Neural progenitor cell (in vitro differentiated cells): ENCODE results near the gene LURAP1L. TPM values are rescaled to one million over a fixed set of nuclear protein-coding genes. Genes with fewer than 3 reads are reported as not detected.

Experiments used
- DNase-seq: peaks from one replicate; pipeline ENCODE4 v3.0.0-alpha.2; 2016; ENCODE audit warnings: low spot score
- H2AFZ ChIP-seq: fragments of 200-600 bp; sonication (generic); replicated peaks from 2 replicates; pipeline ENCODE4 v1.6.1; 2016; ENCODE audit warnings: antibody characterized with exemption
- H3F3A ChIP-seq: fragments of 200-600 bp; sonication (generic); 2 replicates; pipeline ENCODE4 v1.6.1; 2016; ENCODE audit warnings: antibody characterized with exemption, low read depth
- H3K27ac ChIP-seq: fragments of 200-600 bp; sonication (generic); 2 replicates; pipeline ENCODE4 v1.5.1; 2016; ENCODE audit warnings: mild to moderate bottlenecking
- H3K27me3 ChIP-seq: fragments of 200-600 bp; sonication (generic); 2 replicates; pipeline ENCODE4 v1.6.1; 2016; ENCODE audit warnings: mild to moderate bottlenecking, moderate library complexity
- H3K36me3 ChIP-seq: fragments of 200-600 bp; sonication (generic); 2 replicates; pipeline ENCODE4 v1.5.1; 2016
- H3K4me1 ChIP-seq: fragments of 200-600 bp; sonication (generic); 2 replicates; pipeline ENCODE4 v1.6.1; 2016; ENCODE audit warnings: mixed run types
- H3K4me2 ChIP-seq: fragments of 200-600 bp; sonication (generic); 2 replicates; pipeline ENCODE4 v1.6.1; 2016
- H3K4me3 ChIP-seq: fragments of 200-600 bp; sonication (generic); 2 replicates; pipeline ENCODE4 v1.5.1; 2016
- H3K79me2 ChIP-seq: fragments of 200-600 bp; sonication (generic); 2 replicates; pipeline ENCODE4 v1.6.1; 2016; ENCODE audit warnings: low read depth
- H3K9ac ChIP-seq: fragments of 200-600 bp; sonication (generic); 2 replicates; pipeline ENCODE4 v1.6.1; 2016
- H3K9me3 ChIP-seq: fragments of 200-600 bp; sonication (generic); 2 replicates; pipeline ENCODE4 v1.5.1; 2016; ENCODE audit warnings: low read depth
- H4K20me1 ChIP-seq: fragments of 200-600 bp; sonication (generic); 2 replicates; pipeline ENCODE4 v1.6.1; 2016; ENCODE audit warnings: low read depth
- H3K27ac Mint-ChIP-seq: 3 replicates; pipeline ENCODE4 v1.8.0; 2021; ENCODE audit warnings: mixed read lengths
- H3K27me3 Mint-ChIP-seq: 2 replicates; pipeline ENCODE4 v1.8.0; 2022; ENCODE audit warnings: low read depth, mild to moderate bottlenecking, inconsistent platforms, moderate library complexity, mixed read lengths; ENCODE audit not compliant: insufficient read depth
- H3K36me3 Mint-ChIP-seq: 3 replicates; pipeline ENCODE4 v1.8.0; 2021; ENCODE audit warnings: mixed read lengths
- H3K4me1 Mint-ChIP-seq: 3 replicates; pipeline ENCODE4 v1.8.0; 2021; ENCODE audit warnings: mixed read lengths
- H3K4me3 Mint-ChIP-seq: 3 replicates; pipeline ENCODE4 v1.8.0; 2021; ENCODE audit warnings: mild to moderate bottlenecking, moderate library complexity, mixed read lengths
- H3K9me3 Mint-ChIP-seq: 3 replicates; pipeline ENCODE4 v1.8.0; 2020; ENCODE audit warnings: mixed read lengths
- CTCF ChIP-seq: fragments of 200-600 bp; sonication (generic); IDR thresholded peaks from 2 replicates; pipeline ENCODE4 v1.5.1; 2017; ENCODE audit warnings: antibody characterized with exemption, mild to moderate bottlenecking
- EZH2 ChIP-seq: fragments of 200-600 bp; sonication (generic); IDR thresholded peaks from 2 replicates; pipeline ENCODE4 v1.6.1; 2017; ENCODE audit warnings: antibody characterized with exemption, mild to moderate bottlenecking, moderate library complexity
- EZH2phosphoT487 ChIP-seq: fragments of 200-600 bp; sonication (generic); IDR thresholded peaks from 2 replicates; pipeline ENCODE4 v1.6.1; 2017; ENCODE audit warnings: antibody characterized with exemption
- total RNA-seq: library from RNA; depleted of rRNA; stranded (reverse); fragments of >200 nt; gene quantifications from 2 replicates; pipeline ENCODE4 v1.2.3, GENCODE V29; 2015; ENCODE audit warnings: low replicate concordance

Gene LURAP1L
- total RNA-seq, 1 donor from 2014 or later: 0.75 TPM

GRCh38 chr9:12818431-12819000 is 43.7 kb downstream of the LURAP1L start:
- Histone ChIP-seq H3K4me1 (no peaks in the 10 kb centered on the region), H3K9me3 (no peaks in the 10 kb centered on the region), H4K20me1 (no peaks in the 10 kb centered on the region), H3K4me2 (no peak overlapping the region), H3K27me3 (no peaks in the 10 kb centered on the region), H3K79me2 (no peaks in the 10 kb centered on the region), H3K36me3 (no peaks in the 10 kb centered on the region), H3F3A (no peaks in the 10 kb centered on the region), H2AFZ (no peak overlapping the region), H3K27ac (no peak overlapping the region), H3K4me3 (no peak overlapping the region), H3K9ac (no peak overlapping the region)
- Mint-ChIP-seq H3K27ac (no peak overlapping the region), H3K27me3 (no peaks in the 10 kb centered on the region), H3K36me3 (no peaks in the 10 kb centered on the region), H3K4me1 (no peaks in the 10 kb centered on the region), H3K9me3 (no peaks in the 10 kb centered on the region), H3K4me3 (no peak overlapping the region)
- DNase-seq: no peak
- TF ChIP-seq EZH2 (no peak), CTCF (no peak), EZH2phosphoT487 (no peak)

GRCh38 chr9:12819436-12820185 is 44.8 kb downstream of the LURAP1L start:
- Mint-ChIP-seq H3K27me3 (no peaks in the 10 kb centered on the region), H3K27ac (no peak overlapping the region), H3K9me3 (no peaks in the 10 kb centered on the region), H3K36me3 (no peaks in the 10 kb centered on the region), H3K4me3 (no peak overlapping the region), H3K4me1 (peaks cover 2% of the 10 kb centered on the region)
- Histone ChIP-seq H2AFZ (no peak overlapping the region), H3K9ac (no peak overlapping the region), H3K4me3 (no peak overlapping the region), H3K9me3 (no peaks in the 10 kb centered on the region), H4K20me1 (no peaks in the 10 kb centered on the region), H3K4me2 (no peak overlapping the region), H3K36me3 (no peaks in the 10 kb centered on the region), H3K79me2 (no peaks in the 10 kb centered on the region), H3K27ac (no peak overlapping the region), H3K27me3 (no peaks in the 10 kb centered on the region), H3F3A (no peaks in the 10 kb centered on the region), H3K4me1 (no peaks in the 10 kb centered on the region)
- DNase-seq: peak; percentile 4
- TF ChIP-seq EZH2phosphoT487: no peak
- TF ChIP-seq EZH2: no peak
- peak; percentile 53 for TF ChIP-seq CTCF

DNA sequence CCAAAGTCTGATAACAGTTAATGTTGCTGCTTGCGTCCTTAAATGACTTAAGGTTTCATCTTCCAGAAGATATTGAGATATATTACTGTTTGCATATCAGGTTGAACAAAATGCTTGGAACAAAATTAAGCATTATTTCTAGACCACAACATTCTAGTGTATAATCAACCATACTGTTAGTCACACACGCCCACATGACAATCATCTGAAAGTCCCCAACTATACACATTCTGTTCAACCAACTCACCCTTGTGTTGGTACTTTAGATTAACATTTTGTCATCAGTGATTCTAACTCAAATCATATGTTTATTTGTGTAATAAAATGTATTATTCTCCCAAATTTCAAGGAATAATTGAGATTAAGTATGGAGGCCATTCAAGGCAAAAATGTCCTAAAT is 47.3 kb downstream of the LURAP1L start:
- no peaks in the 10 kb centered on the region for H3K36me3 ChIP-seq
- Mint-ChIP-seq H3K4me3 (no peak overlapping the region), H3K27ac (no peak overlapping the region), H3K9me3 (no peaks in the 10 kb centered on the region), H3K27me3 (no peaks in the 10 kb centered on the region), H3K36me3 (no peaks in the 10 kb centered on the region), H3K4me1 (peaks cover 2% of the 10 kb centered on the region)
- H3K79me2 ChIP-seq: no peaks in the 10 kb centered on the region
- H3K4me3 ChIP-seq: no peak overlapping the region
- H3F3A ChIP-seq: no peaks in the 10 kb centered on the region
- H3K9me3 ChIP-seq: no peaks in the 10 kb centered on the region
- H3K9ac ChIP-seq: no peak overlapping the region
- H3K27ac ChIP-seq: no peak overlapping the region
- H3K4me2 ChIP-seq: no peak overlapping the region
- no peaks in the 10 kb centered on the region for H4K20me1 ChIP-seq
- no peaks in the 10 kb centered on the region for H3K27me3 ChIP-seq
- no peak for DNase-seq
- no peaks in the 10 kb centered on the region for H3K4me1 ChIP-seq
- TF ChIP-seq CTCF (no peak), EZH2phosphoT487 (no peak), EZH2 (no peak)
- no peak overlapping the region for H2AFZ ChIP-seq
